ENCODE results near the gene KLHDC7A. TPM values are rescaled to one million over a fixed set of nuclear protein-coding genes. Genes with fewer than 3 reads are reported as not detected.
"Not testable (repeated sequence)": the region's sequence is repeated elsewhere in the genome, so short reads cannot be mapped to it uniquely, and the experiment has no call there.

The KLHDC7A gene
- total RNA-seq, result not detected

DNA sequence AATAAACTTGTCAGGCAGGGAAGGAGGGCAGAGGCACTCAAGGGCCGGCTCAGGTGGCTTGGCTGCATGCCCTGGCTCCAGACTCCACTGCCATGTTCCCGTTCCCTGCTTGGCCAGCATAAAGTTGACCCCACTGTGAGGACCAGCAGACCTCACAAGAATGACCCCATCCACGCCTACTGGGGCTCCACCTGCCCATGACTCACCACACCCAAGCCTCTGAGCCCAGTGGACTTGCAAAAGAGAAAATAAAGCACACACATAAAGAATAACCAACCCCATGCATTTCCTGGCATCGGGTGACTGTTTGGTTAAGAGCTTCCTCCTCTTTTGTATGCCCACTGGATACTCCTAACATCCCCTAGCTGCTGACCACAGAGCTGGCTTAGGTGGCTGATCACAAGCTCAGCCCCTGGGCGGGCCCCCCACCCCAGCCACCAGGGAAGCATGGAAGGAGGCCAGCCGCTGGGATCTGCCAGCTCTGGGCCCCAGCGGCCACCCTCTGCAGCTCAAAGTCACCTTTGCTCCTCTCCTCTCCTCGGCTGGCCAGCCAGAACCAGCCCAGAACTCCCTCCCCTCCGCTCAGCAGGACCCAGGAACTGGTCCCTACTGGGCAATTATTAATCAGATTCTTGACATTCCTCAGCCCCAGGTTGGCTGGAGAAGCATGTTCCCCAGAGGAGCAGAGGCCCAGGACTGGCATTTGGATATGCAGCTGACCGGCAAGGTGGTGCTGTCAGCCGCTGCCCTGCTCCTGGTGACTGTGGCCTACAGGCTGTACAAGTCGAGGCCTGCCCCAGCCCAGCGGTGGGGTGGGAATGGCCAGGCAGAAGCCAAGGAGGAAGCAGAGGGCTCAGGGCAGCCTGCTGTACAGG lies at the start of gene KLHDC7A:
Gene KLHDC7A, plus strand, starts transcription at position 616 of the 875 bp plus-strand sequence. Its CDS starts 52 bp downstream, at position 668.
- DNase-seq, result no peak

DNA sequence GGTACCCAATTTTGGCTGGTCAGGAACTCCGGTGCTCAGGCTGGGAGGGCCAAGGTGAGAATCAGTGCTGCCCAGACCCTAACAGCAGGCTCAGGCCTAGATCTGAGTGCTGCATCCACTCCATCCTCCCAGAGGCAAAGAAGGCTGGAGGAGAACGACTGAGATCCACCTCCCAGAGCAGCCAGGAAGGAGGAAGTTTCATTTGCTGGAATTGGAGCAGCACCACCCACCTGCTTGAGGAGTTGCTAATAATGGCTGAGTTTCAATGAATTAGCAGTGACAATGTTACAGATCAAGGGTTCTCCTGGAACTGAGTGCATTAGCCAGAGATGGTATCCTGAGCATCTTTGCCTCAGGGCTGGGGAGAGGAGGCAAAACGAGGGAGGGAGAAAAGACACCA lies 46.7 kb upstream of the KLHDC7A start:
- no peak for DNase-seq

DNA sequence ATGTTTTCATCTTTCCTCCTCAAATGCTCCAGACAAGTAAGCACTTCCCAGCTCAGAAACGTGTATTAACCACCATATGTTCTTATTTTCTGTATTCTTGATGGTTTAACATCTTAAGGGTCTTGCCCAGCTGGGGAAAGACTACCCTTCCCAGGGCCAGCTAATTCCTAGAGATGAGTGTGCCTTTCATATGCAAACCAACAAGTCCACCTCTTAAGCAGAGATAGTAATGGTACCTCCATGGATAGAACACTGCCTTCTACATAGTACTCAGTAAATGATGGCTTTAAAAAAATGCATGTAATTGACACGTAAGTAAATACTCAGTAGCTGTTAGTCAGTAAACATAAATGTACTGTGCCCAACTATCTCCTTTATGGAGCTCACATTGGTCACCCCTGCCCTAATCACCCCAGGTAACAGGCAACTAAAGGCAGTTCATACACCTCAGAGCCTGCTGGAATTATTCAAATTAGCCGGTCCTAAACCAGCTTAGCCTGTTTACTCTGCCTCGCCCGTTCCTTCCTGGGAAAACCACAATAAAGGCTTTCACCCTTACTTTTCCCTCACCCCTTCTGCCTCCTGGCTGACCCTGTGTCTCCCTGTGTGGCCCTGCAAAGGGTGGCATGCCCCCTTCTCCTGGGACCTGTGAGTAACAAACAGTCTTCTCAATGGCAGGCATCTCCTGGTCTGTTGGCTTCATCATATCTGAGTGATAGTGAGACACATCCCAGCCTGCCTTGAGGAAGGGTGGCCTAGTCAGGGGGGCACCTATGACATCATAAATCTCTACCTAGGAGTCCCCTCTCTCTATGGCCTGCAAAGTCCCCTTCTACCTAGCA lies 40.1 kb upstream of the KLHDC7A start:
- no peak for DNase-seq

DNA sequence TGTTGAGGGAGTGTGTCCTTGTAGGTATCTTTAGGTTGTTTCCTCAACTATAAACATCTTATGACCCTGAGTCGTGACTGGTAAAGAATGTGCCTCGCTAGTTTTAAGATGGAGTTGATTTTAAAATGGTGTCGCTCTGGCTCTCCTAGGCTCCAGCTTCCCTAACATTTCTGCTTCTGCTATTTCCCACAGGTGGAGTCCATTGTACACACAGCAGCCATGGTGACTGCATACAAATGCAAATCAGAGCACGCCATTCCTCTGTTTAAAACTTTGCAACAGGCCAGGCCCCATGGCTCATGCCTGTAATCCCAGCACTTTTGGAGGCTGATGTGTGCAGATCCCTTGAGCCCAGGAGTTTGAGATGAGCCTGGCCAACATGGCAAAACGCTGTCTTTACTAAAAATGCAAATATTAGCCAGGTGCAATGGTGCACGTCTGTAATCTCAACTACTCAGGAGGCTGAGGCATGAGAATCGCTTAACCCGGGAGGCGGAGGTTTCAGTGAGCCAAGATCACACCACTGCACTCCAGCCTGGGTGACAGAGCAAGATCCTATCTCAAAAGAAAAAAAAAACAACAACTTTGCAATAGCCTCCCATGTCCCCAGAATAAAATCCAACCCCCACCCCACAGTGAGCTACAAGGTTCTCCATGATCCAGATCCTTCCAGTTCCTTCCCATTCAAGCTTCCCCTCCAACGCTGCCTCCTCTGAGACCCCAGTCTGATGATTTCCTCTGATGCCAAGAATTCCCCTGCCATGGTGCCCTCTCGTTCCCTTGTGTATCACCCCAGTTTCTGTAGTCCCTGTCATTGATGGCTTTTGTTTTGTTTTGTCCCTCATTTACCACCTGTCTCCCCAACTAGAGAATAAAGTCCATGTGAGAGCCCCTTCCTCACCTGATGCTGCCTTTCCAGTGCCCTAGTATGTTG lies 36.9 kb upstream of the KLHDC7A start:
- DNase-seq, result no peak

DNA sequence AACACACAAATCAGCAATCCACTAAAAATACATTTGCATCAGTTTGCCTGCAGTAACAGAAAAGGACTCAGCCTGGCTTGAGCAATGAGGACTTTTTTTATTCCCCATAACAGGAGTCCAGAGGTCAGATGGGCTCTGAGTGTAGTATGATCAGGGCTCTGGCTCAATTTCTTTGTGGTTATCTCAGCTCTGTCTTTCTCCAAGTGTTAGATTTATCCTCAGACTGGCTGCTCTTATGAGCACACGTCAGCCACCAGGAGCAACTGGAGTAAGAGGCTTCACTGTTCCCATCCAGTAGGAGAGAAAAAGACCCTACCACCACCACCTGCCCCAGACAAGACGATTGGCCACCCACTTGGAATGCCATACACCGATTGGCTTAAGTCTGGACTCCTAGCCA lies 36.2 kb upstream of the KLHDC7A start:
- DNase-seq, result no peak

DNA sequence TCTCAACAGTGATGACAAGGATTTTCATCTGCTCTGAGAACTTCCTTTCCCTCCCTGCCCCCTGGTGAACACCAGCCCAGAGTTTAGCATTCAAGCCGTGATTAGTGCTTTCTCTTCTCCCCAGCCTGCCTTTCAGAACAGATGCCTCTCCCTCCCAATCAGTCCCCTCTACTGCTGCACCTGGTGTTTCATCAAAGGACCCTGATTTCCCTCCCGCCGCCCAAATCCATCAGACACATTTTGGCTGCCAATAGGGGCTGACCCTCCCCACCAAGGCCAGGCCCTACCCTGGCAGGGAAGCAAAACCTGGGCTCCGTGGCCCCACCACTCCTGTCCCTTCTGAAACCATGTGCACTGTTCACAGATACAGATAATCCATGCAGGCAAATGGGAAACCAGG lies 34.0 kb upstream of the KLHDC7A start:
- no peak for DNase-seq

DNA sequence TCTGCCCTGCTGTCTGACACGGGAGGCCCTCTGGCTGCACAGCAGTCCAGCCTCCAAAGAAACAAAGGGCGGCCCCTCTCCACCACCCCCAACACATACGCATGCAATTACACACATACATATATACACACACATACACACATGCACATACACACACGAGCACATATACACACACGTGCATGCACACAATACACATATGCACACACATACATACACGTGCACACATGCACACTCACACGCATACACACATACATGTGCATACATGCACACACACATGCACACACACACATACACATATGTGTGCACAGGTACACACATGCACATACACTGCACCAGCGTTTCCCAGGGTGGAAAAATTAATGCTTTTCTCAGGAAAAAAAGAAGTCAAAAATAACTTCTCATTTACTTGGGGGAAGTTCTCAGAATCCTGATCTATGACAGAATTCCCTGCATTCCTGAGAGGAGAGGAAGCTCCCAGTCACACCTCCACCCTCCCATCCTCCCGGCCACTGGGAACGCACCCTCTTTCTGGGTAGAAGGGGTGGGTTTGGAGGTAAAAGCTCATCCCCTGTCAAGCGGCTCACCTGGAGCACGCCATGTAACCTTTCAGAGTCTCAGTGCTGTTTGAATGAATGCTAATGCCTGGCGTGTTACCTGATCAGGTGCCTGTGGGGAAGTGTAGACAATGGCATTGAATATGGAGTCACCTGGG lies 33.1 kb upstream of the KLHDC7A start:
- DNase-seq, result no peak

DNA sequence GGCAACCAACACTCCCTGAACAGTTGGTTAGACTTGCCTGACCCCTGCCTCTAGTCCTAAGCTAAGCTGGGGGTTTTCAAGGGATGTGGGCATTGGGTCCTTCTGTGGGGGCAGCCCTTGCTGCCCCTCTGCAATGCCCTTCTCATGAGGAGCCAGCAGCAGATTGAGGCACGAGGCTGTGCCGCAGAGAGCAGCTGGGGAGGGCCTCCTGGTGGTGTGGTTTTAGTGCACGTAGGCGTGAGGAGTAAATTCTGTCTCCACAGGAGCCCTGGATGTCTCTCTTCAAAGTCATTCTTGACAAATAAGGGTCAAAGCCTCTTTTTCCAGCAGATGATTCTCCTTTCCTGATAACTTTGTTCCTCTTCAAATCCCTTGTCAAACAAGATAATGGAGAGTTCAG lies 31.8 kb upstream of the KLHDC7A start:
- no peak for DNase-seq

DNA sequence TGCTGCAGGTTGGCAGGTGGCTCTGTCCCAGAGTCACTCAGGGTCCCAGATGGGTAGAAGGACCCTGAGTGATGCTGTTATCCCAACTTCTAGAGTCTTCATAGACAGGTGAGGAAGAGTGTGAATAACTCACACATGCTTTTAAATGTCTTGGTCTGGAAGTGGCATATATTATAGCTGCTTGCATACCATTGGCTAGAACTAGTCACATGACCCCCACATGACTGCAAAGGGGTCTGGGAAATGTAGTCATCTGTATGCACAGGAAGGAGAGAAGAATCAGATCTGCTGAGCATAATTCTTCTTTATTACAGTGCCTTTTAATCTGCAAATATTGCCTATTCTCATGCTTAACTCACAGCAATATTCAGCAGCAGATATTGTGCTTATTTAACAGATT lies 28.2 kb upstream of the KLHDC7A start:
- no peak for DNase-seq

DNA sequence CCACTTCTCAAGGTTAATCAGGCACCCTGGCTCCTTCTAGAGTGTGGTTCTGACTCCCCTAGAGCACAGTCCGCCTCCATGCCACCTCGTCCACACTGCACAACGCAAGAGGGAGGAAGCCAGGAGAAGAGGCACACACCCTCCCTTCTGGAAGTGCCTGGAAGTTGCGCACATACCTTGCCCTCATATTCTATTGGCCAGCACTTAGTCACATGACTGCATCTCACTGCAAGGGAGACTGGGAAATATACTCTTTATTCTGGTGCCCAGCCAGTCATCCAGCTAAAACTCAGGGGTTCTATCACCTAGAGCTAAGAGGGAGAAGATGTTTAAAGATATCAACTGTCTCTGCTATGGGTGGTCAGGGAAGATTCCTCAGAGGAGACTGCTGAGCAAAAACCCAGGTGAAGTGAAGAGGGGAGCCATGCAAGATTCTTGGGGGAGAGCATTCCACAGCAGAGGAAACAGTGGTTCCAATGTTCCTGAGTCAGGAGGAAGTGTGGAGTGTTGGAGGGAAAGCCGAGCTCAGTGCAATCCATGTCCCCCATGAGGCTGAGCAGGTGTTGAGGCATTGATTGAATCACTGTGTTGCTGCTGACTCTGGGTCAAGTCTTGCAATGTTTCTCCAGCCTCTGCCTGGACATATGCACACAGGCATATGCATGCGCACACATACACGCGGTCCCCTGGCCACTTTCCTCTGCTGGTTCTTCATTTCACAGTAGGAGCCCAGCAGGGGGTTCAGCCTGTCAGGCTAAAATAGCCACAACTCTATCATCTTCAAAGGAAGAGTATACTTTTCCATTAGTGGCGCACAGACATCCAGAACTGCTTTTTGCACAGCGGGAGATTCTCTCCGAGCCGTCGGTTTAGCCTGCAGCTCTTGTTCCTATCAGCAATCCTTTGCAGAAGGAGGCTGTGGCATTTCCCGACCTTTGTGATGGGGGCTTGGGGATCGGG lies 22.3 kb upstream of the KLHDC7A start:
- DNase-seq, result no peak

DNA sequence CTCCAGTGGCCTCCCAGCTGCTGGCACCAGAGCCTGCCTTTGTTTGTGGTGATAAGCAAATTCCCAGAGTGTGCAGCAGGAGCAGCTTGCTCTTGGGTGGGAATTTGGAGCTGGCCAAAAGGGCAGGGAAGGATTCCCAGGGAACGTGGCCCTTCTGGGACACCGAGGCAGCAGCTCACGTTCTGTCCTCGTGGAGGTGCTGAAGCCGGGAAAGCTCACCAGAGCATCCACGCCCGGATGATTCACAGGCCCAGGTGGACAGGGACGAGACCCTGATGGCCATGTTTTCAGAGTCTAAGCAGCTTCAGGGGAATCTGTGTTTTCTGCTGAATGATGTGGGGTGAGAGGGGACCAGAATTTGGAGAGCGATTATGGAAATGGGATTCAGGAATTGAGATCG lies 19.1 kb upstream of the KLHDC7A start:
- no peak for DNase-seq

DNA sequence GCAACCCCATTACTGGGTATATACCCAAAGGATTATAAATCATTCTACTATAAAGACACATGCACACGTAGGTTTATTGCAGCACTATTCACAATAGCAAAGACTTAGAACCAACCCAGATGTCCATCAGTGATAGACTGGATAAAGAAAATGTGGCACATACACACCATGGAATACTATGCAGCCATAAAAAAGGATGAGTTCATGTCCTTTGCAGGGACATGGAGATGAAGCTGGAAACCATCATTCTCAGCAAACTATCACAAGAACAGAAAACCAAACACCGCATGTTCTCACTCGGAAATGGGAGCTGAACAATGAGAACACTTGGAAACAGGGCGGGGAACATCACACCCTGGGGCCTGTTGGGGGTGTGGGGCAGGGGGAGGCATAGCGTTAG lies 18.2 kb upstream of the KLHDC7A start:
- not testable (repeated sequence) for DNase-seq

DNA sequence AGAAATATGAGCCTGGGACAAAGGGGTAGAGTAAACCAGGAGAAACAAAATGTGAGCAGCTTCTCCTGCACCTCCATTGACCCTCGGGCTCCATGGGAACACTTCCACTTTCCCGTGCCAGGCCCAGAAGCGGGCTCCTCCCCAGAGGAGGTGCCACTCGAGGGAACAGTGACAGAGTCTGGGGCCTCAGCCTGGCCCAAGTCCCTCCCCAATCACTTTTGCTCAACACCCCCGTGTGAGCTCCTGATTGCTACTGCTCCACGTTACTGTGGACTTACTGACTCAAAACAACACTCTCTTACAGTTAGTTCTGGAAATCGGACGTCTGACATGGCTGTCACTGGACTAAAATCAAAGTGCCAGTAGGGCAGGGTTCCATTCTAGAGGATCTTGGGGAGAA lies 17.7 kb upstream of the KLHDC7A start:
- no peak for DNase-seq

DNA sequence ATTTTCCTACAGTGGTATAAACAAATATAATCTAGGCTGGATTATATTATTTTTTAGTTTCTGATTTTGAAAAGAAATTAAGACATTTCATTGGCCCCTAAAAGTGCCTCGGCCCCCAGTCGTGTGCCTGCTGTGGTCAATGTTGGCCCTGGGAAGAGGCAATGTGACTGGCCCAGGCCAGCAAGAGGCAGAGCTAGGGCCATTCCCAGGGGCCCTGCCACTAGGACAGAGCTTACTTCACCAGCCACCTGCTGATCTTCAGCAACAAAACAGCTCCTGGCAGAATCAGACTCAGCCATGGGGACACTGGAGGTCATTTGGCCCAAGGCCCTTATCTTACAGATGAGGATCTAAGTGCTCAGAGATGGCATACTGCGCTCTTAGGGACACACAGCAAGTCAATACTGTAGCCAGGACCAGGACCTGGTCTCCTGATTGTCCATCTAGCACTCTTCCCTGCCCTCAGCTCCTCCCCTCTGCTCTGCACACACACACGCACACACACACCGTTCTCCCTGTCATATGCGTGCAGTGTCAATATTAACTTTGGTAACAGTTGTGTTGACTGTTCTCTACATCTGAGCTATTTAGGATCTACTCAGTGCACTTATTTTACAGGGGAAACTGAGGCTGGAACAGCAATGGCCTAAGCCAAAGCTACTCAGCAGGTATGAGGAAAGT lies 16.6 kb upstream of the KLHDC7A start:
- DNase-seq, result no peak

DNA sequence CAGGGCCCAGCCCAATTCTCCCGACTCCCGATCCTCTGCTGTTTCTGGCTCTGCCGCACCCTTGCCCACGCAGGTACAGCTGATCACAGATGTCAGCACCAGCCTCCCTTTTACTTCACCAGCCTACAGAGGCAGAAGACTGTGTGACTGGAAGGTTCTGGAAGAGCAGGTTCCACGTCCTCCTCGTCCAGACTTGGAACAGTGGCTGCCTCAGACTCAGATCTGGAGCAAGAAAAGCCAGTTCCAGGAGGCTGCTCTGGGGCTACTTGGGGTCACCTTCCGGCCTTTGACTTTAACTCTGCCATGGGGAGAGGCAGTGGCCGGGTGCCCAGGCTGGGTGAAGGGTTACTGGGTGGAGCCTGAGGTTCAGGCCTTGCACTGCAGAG lies 16.1 kb upstream of the KLHDC7A start:
- no peak for DNase-seq

DNA sequence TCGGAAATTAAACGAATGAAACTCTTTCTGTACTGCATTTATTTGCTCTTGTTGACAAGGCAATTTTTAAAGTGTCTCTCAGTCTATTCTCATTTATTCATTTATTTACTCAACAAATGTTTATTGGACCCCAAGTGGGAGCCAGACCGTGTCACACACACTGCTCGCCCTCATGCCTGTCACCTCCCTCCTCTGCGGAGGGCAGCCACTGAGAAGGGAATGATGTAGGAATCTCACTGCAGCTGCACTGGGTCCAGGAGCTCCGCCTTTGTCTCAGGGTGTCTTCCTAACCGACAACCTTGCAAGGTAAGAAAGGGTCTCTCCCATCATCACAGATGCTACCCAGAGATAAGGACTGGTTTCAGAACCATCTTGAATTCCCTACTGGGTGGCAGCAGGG lies 14.1 kb upstream of the KLHDC7A start:
- DNase-seq, result no peak

DNA sequence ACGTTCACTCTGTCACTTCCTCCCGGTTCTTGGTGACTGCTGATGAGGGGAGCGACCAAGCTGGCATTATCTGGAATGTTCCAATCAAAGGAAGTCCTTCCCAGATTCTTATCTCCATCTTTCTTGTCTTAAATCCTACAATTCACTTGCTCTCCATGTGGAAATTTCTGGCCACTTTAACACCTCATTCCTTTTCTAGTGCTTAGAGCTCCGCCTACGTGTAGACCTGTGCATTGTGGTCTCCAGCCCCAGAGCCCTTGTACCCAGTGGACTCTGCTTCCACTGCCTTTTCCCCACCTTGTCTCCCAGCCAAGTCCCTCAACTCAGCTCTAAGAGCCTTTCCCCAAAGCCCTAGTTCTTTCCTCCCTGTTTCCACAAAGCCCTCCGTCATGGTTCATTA lies 12.2 kb upstream of the KLHDC7A start:
- DNase-seq, result no peak

DNA sequence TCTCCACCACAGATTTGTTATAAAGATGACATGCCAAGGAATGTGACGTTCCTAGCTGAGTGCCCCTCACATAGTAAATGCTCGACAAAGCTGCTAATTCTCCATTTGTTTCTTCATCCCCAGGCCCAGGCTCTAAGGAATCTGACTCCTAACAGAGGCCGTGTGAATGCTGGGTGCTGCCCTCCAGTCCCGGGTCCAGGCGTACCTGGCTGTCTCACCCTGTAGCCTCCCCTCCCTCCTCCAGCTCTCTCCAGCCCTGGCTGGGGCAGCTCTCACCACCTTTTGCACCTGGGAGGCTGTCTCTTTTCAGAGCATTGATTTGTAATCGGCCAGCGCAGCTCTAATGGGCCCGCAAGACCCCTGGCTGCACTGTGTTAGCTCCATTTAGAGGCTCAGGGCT lies 11.2 kb upstream of the KLHDC7A start:
- no peak for DNase-seq

DNA sequence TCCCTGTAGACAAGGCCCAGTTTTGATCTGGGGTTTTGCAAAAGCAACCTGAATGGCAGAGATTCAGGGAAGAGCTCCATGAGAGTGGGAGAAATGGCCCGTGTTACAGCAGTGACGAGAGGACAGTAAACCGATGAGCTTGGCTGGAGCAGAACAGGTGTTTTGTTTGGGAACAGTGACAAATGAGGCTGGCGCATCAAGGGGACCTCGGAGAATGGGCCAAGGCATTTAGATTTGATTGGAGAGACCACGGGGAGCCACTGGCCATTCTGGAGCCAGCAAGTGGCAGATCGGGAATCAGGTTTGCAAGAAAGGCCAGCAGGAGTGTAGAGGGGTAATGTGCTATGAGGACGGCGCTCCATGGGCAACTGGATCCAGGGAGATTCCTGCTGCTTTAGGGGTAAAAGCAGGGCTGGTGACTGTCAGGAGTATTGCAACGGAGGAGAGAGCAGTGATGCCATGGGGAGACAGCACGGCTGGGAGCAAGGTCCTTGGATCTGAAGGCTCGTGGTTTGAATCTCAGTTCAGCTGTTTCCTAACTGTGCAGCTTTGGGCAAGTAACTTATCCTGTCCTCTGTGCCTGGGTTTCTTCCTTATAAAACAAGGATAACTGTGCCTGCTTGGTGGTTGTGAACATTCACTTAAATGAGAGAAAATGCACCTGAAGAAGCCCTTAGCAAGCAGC lies 9.9 kb upstream of the KLHDC7A start:
- no peak for DNase-seq

Data from effector CD4-positive, alpha-beta T cell (primary cell).